Measurements from ENCODE around the gene TTR. TPM values are rescaled to one million over a fixed set of nuclear protein-coding genes. Genes with fewer than 3 reads are reported as not detected.

The TTR gene
- total RNA-seq, 1 experiment from 2014 or later: not detected

Other genes starting within 250 kb of the TTR start
- gene DSG4, start 215.1 kb upstream of the TTR start, total RNA-seq (2014; rRNA removed): not detected in 2 replicates
- gene DSG3, start 144.1 kb upstream of the TTR start, total RNA-seq (2014; rRNA removed): not detected in 2 replicates
- gene DSG2, start 93.7 kb upstream of the TTR start, total RNA-seq (2014; rRNA removed): under 0.01 TPM in 2 replicates
- not detected in 2 replicates for gene B4GALT6, start 92.7 kb downstream of the TTR start, total RNA-seq (2014; rRNA removed)
- gene SLC25A52, start 169.0 kb downstream of the TTR start, total RNA-seq (2014; rRNA removed): not detected in 2 replicates